NCI-H2171 (cell line): ENCODE data around the gene CADM2.
"Not testable (repeated sequence)": the region's sequence is repeated elsewhere in the genome, so short reads cannot be mapped to it uniquely, and the experiment has no call there.

Source experiments
- DNase-seq: peaks from one replicate; lab custom pipeline; 2025; lab: John Stamatoyannopoulos, UW

The CADM2 gene

GRCh38 chr3:85481411-85482212, 522.8 kb downstream of the CADM2 start:
- DNase-seq: no peak

DNA sequence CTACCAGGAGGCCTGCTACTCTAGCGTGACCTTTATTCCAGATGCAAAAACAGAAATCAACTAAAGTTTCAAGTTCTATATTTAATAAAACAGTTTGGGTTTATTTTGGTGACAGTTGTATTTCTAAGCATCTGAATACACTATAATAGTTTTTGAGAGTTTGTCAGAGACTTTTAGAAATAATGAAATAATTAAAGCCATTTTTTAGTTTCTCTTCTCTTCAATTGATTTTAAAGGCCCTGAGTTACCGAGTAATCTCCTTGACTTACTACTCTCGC, 523.4 kb downstream of the CADM2 start:
- DNase-seq: no peak

DNA sequence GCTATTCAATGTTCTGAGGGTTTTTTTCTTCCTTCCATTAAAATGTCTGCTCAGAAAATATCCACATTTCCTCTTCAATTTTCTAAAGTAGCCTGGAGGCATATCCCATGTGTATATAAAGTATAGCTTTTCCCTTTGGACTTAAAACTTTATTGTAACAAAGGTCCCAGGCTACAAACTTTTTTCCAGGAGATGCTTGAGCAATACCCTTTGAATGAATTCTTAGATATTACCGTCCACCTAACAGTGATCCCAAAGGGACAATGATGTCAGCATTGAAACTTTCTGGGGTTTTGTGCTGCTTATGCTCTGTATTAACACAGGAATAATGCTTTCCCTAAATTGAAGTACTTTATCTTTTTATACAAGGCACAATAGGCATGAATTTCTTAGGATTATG, 525.2 kb downstream of the CADM2 start:
- no peak for DNase-seq

DNA sequence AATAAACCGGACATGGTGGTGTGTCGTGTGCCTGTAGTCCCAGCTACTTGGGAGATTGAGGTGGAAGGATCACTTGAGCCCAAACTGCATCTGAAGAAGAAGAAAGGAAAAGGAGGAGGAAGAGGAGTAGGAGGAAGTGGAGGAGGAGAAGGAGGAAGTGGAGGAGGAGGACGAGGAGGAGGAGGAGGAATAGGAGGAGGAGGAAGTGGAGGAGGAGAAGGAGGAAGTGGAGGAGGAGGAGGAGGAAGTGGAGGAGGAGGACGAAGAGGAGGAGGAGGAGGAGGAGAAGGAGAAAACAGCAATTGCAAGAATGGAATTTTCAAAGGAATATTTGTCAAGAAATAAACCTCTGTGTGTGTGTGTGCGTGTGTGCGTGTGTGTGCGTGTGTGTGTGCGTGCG, 528.6 kb downstream of the CADM2 start:
- no peak for DNase-seq

GRCh38 chr3:85495602-85496001, 536.8 kb downstream of the CADM2 start:
- DNase-seq: no peak

DNA sequence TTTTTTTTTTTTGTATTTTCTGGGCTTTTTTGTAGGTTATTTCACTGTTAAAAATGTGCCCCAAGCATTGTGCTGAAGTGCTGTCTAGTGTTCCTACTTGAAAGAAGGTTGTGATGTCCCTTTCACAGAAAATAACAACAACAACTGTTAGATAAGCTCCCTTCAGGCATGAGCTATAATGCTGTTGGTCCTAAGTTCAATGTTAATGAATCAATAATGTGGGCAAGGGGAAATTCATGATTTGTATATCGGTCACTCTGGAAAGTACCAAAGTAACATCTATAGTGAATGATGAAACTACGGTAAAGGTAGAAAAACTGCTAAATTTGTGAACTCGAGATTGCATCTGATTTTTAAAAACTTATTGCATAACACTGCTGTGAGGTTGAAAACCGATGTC, 539.4 kb downstream of the CADM2 start:
- no peak for DNase-seq

GRCh38 chr3:85502148-85502875, 543.5 kb downstream of the CADM2 start:
- no peak for DNase-seq

- DNase-seq: not testable (repeated sequence)
Measured at GRCh38 chr3:85504129-85504784, 545.5 kb downstream of the CADM2 start.

GRCh38 chr3:85504785-85505511, 546.2 kb downstream of the CADM2 start:
- DNase-seq: not testable (repeated sequence)

- DNase-seq: not testable (repeated sequence)
Measured at GRCh38 chr3:85507052-85507451, 548.3 kb downstream of the CADM2 start.

DNA sequence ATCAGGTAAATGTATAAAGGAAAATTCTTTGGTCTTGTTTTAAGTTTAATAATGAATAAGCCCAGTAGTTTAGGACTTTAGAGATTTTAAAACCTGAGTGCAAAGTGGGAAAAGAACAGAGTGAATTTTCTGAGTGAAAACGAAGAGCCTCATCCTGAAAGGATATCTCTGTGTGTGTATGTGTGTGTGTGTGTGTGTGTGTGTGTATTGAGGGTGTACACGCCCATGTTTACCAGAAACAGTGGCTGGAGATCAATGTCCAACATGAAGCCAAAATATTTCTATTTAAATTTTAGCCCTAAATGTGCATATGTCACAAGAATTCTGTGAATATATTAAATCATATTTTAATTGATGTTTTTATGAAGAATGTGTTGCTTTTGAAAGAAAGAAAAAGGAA, 549.9 kb downstream of the CADM2 start:
- DNase-seq: no peak

DNA sequence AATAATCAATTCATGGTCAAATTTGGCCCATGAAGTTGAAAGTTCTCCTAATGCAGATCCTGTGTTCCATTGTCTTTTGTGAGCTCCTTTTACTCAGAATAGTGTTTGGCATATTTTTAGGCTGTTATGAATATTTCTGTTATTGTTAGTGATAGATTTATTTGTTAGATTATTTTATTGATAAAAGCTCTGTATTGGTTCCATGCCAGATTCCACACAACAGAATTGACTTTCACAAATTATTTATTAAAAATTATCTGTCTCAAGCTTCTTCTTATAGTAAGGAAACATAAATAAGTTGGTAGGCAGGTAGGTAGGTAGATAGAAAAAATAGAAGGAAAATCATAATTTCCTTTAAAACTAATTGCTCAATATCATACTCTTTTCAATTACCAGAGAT, 557.4 kb downstream of the CADM2 start:
- no peak for DNase-seq

DNA sequence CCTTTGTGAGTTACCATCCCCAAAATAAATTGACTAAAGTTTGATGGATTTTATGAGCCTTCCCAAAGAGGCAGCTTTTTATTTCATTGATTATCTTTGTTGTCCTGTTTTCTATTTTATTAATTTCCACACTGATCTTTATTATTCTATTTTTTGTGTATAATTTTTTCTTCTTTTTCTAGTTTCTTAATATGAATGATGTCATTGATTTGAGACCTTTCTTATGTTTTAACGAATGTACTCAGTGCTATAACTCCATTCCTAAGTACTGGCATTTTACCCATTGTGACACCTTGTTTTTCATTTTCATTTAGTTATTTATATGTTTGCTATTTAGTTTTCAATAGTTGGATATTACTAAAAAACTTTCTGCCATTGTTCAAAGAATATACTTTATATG, 565.3 kb downstream of the CADM2 start:
- no peak for DNase-seq

DNA sequence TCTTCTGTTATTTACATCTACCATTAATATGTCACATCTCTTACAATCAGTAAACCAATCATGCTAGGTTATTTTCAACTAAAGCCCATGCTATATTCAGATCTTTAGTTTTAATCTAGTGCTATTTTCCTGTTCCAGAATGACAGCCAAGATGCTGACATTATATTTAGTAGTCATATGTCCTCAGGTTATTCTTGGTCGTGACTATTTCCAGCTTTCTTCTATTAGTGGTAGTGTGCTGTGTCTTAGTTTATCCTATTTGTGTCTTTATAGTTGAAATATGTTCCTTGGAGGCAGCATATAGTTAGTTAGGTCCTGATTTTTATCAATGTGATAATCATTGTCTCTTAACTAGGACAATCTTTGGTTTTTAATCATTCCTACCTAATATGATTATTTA, 566.5 kb downstream of the CADM2 start:
- no peak for DNase-seq

- DNase-seq: no peak
Measured at GRCh38 chr3:85533586-85533985, 574.8 kb downstream of the CADM2 start.

DNA sequence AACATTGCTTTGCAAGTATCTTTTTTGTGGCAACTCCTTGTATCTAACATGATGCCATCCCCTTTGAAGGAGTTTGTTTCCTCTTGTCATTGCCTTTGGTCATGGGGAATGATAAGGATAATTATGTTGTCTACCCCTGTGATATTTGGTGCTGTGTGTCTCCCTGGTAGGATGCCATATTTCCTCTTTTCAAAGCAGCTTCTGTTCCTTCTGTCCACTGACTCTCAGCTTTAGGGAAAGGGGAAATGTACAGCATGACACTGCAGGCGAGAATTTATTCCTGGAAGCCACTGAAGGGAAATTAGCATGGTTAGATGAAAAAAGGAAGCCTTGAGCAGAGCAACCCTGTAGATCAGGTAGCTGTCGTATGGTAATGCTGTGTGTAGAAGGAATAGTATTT, 576.7 kb downstream of the CADM2 start:
- no peak for DNase-seq

DNA sequence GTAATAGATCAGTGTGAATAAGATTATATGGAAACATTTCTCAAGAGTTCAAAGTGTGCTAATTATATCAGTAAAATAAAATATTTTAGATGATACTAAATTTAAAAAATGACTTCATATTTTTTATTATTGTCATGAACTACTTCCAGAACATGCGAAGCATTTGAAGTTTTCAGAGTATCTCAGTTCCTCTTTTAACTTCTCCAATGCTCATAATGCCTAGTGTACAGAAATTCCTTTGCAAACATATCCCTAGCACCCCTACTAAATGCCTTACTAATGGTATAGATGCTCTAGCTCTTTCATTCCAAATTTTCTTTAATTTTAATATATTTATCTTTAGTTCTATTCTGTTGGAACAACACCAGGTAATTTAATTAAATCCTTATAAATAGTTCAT, 580.4 kb downstream of the CADM2 start:
- DNase-seq: no peak

DNA sequence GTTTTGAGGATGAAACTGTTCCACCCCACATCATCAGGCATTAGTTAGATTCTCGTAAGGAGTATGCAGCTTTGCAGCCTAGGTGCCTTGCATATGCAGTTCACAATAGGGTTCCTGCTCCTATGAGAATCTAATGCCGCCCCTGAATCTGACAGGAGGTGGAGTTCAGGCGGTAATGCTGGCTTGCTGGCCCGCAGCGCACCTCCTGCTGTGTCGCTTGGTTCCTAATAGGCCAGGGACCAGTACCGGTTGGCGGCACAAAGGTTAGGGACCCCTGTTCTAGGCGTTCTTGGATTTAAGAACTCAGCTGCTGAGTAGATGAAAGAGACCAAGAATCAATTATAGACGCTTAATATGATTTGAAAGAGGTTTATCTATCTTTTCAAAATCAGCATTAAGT, 595.4 kb downstream of the CADM2 start:
- DNase-seq: no peak

DNA sequence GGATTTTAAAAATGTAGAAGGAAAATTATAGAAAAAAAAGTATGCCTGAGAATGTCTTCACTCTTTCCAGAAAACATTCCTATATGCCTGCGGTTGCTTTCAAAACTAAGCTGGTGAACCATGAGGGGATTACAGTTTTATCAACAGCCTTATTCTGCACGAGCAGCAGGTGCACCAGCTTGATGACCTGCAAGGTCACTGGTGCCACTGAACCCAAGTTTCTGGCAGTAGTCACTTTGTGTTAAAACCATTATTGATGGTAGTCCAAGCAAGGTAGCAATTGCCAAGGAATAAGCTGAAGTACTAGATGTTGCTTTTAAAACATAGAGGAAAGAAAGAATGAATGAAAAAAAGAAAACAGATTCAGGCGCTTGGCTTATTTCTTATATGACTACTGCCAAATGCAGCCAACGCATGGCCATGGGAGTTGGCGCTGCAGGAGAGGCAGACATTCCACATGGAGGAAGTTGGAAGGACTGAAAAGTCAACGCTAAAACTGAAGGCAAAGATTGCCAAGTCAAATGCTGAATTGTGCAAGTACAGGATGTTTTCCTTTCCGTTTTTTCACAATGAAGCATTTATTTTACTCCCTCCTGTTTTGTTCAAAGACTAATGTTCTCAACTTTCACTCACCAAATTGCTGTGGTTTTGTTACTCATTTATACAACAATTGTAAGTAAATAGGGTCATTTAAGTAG, 601.4 kb downstream of the CADM2 start:
- DNase-seq: no peak

DNA sequence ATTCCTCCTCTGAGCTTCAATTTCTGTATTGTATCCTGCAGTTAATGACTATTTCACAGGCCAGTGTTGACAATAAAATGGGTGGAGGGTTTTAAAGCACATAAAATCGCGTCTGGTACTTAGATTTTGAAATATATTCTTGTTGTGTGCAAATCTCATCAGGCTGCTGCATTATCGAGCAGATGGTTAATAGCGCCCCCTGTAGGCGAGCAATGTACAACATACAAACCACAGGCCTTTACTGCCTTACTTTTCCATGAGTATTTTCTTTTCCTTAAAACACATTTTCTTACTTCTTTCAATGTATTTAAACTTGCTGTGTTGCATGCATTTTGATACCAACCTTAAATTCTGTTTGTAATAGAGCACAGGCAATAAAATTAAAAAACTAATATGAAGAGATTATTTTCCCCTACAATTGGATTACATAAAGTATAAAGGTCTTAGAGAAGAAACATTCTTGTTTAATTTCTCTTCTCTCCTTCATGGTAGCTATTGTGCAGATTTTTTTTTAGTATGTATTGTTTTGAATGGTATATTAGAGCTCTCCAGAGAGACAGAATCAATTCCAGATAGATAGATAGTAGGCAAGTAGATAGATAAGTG, 608.4 kb downstream of the CADM2 start:
- no peak for DNase-seq

DNA sequence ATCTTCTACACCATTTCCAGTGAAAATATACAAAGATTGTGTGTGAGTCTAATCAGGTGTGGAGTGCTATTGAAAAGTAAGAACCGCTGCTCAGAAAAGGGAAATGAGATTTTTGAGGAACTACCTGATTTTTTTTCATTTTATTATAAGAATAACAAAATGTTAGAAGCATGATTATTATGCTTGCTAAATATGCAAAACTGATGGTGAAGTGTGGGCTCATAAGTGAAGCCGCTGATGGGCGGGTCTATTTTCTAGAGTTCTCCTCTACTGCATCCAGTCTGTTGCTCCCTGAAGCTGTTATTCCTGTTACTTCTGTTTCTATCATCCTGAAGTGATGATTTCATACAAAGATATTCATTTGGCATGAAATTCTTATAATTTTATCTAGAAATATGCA, 612.0 kb downstream of the CADM2 start:
- no peak for DNase-seq

DNA sequence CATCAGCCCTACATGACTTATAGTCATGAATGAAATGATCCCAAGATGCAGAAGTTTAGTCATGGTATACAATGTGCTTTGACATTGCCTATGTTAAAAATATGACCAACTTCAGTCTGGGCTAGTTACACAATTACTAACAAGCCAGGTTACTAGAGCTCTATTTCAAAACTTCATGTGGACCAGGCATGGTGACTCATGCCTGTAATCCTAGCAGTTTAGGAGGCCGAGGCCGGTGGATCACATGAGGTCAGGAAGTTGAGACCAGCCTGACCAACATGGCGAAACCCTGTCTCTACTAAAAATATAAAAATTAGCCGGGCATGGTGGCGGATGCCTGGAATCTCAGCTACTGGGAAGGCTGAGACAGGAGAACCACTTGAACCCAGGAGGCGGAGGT, 613.0 kb downstream of the CADM2 start:
- DNase-seq: no peak
